Esophagus squamous epithelium (tissue), 4 donors: ENCODE results near the gene DGKB.

Experiments
- POLR2A ChIP-seq, 4 donors: fragments of 450-650 bp; IDR thresholded peaks; one replicate each; pipeline ENCODE4 v1.6.1; 2017; ENCODE audit warnings: antibody characterized with exemption in 4 of 4, mild to moderate bottlenecking in 4 of 4, moderate library complexity in 3 of 4
- TF ChIP-seq, protein P1 (sequence below), 6 experiments: fragments of 450-650 bp in 4 of 6; fragments of 200-600 bp in 2 of 6; sonication (generic) in 2 of 6; IDR thresholded peaks; one replicate each; pipeline ENCODE4 v1.5.1; 2016 to 2019; ENCODE audit warnings: antibody characterized with exemption in 6 of 6, mild to moderate bottlenecking in 4 of 6, moderate library complexity in 4 of 6

DNA sequence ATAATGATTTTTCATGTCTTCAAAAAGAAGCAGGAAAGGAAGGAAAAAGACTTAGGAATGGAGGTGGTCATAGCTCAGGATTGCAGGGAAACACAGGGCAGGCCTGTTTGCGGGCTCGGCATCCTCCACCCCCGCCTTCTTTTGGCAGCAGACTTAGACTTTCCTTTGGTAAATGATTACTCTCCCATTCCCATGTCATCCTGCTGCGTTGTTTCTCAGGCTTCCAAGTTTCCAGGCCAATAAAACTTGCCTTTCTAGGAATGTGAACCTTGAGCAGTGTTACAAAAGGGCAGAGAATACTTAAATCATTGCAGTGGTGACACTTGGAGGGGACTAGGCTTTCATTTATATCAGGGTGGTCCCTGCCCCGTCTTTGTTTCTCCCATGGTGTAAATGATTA is 34.0 kb upstream of the DGKB start:
- TF ChIP-seq, protein P1, sequence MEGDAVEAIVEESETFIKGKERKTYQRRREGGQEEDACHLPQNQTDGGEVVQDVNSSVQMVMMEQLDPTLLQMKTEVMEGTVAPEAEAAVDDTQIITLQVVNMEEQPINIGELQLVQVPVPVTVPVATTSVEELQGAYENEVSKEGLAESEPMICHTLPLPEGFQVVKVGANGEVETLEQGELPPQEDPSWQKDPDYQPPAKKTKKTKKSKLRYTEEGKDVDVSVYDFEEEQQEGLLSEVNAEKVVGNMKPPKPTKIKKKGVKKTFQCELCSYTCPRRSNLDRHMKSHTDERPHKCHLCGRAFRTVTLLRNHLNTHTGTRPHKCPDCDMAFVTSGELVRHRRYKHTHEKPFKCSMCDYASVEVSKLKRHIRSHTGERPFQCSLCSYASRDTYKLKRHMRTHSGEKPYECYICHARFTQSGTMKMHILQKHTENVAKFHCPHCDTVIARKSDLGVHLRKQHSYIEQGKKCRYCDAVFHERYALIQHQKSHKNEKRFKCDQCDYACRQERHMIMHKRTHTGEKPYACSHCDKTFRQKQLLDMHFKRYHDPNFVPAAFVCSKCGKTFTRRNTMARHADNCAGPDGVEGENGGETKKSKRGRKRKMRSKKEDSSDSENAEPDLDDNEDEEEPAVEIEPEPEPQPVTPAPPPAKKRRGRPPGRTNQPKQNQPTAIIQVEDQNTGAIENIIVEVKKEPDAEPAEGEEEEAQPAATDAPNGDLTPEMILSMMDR (IDR thresholded peaks at IDR 0.05) = no peak
- no peak for TF ChIP-seq POLR2A (IDR thresholded peaks at IDR 0.05)
